DOHH2 (cell line): Measurements from ENCODE around the gene PRKCE.

Experiments used
- EZH2phosphoT487 ChIP-seq: fragments of 200-600 bp; sonication (generic); IDR thresholded peaks from 2 replicates; pipeline ENCODE4 v1.6.1; 2017; ENCODE audit warnings: borderline replicate concordance, mild to moderate bottlenecking, antibody characterized with exemption, low read length, moderate library complexity, mixed read lengths
- TF ChIP-seq, protein P1 (sequence below): fragments of 200-600 bp; sonication (generic); IDR thresholded peaks from one replicate; pipeline ENCODE4 v1.5.1; 2014; ENCODE audit warnings: antibody characterized with exemption, mild to moderate bottlenecking, low read depth, low read length; ENCODE audit not compliant: poor library complexity, severe bottlenecking

DNA sequence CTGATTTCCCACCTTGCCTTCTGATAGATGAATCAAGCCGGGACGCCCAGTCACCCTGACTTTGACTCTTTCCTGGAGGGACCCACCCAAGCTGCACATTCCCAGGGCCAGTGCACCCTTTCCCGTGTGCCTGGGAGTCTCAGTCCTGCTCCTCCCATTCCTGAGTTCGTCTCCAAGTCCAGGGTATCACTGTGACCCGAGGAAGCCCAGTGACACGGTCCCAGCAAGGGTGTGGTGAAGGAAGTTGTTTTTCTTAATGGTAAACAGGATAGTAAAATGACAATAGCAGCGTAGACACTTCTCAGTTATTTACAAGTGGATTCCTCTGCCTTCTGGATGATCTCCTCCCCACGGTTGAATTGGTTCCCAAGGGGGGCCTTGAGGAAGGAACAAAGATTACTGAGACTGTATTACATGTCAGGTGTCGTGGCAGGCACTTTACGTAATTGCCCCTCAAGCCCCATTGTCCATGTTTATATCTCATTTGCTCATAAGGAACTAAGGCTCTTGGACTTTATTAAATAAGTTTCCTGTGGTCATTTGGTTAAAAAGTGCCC is 123.3 kb downstream of the PRKCE start:
- TF ChIP-seq, protein P1, sequence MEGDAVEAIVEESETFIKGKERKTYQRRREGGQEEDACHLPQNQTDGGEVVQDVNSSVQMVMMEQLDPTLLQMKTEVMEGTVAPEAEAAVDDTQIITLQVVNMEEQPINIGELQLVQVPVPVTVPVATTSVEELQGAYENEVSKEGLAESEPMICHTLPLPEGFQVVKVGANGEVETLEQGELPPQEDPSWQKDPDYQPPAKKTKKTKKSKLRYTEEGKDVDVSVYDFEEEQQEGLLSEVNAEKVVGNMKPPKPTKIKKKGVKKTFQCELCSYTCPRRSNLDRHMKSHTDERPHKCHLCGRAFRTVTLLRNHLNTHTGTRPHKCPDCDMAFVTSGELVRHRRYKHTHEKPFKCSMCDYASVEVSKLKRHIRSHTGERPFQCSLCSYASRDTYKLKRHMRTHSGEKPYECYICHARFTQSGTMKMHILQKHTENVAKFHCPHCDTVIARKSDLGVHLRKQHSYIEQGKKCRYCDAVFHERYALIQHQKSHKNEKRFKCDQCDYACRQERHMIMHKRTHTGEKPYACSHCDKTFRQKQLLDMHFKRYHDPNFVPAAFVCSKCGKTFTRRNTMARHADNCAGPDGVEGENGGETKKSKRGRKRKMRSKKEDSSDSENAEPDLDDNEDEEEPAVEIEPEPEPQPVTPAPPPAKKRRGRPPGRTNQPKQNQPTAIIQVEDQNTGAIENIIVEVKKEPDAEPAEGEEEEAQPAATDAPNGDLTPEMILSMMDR = no peak
- TF ChIP-seq EZH2phosphoT487 = no peak
